Cardiac fibroblast (primary cell): ENCODE measurements around the gene ABCA13.

Source experiments
- DNase-seq, 2 donors: peaks; one replicate each; pipeline versions ENCODE4 v3.0.0 to v3.0.0-alpha.2; 2010; ENCODE audit warnings: low read depth in 2 of 2
- H3K4me3 ChIP-seq, 2 donors: replicated peaks in 1 of 2; 1 replicate in 1 of 2; 2 replicates in 1 of 2; pipeline ENCODE4 v1.5.1; 2011; ENCODE audit warnings: low read depth in 2 of 2, low read length in 2 of 2, mild to moderate bottlenecking in 2 of 2, moderate library complexity in 1 of 2
- TF ChIP-seq, protein P1 (sequence below): IDR thresholded peaks from one replicate; pipeline ENCODE4 v1.5.1; 2011; ENCODE audit warnings: low read depth, mild to moderate bottlenecking, low read length, inconsistent platforms

ABCA13 gene

DNA sequence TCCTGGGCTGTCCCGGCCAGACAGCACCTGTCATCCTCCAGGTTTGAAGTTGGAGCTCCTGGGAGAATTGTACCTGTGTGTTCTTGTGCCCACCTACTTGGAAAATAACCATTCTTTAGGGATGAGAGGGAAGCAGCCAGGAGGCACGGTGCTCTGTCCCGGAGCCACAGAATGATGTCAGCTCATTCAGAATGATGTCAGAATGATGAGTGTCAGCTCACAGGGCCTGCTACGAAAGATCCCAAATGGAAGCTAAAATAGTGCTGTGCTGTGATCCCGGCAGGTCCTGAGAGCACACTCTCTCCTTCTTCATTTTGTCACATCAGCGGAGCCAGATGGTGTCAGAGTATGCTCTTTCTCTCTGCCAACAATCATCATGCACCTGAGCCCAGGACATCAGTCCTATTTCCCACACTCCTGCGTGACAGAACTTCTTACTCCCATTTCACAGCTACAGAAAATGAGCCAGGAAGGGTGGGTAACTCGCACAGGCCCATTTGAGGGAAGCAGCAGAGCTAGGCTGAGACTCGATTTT lies 8.3 kb downstream of the ABCA13 start:
- TF ChIP-seq, protein P1, sequence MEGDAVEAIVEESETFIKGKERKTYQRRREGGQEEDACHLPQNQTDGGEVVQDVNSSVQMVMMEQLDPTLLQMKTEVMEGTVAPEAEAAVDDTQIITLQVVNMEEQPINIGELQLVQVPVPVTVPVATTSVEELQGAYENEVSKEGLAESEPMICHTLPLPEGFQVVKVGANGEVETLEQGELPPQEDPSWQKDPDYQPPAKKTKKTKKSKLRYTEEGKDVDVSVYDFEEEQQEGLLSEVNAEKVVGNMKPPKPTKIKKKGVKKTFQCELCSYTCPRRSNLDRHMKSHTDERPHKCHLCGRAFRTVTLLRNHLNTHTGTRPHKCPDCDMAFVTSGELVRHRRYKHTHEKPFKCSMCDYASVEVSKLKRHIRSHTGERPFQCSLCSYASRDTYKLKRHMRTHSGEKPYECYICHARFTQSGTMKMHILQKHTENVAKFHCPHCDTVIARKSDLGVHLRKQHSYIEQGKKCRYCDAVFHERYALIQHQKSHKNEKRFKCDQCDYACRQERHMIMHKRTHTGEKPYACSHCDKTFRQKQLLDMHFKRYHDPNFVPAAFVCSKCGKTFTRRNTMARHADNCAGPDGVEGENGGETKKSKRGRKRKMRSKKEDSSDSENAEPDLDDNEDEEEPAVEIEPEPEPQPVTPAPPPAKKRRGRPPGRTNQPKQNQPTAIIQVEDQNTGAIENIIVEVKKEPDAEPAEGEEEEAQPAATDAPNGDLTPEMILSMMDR, result no peak
- H3K4me3 ChIP-seq, result no peak overlapping the region
- no peak for DNase-seq

DNA sequence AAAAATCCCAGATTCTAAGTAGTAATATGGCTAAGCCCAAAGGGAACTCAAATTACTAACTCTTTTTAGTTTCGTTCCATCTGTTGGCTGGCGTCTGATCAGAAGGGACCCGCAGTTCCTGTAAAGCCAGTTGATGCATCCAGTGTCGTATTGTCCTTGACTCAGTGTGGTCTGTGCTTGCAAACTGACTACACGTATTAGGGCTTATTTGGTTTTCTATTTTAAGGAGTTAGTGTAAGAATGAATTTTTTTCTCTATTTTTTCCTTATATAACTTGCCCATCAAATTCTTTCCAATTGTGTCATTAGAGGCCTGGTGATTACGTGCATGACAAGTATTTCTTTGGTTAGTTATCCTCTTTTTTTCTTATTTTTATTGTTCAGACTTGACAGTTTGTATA lies 9.7 kb downstream of the ABCA13 start:
- TF ChIP-seq, protein P1, result no peak
- DNase-seq, result peak in 1 of 2 donors; percentile 71
- H3K4me3 ChIP-seq, result no peak overlapping the region

DNA sequence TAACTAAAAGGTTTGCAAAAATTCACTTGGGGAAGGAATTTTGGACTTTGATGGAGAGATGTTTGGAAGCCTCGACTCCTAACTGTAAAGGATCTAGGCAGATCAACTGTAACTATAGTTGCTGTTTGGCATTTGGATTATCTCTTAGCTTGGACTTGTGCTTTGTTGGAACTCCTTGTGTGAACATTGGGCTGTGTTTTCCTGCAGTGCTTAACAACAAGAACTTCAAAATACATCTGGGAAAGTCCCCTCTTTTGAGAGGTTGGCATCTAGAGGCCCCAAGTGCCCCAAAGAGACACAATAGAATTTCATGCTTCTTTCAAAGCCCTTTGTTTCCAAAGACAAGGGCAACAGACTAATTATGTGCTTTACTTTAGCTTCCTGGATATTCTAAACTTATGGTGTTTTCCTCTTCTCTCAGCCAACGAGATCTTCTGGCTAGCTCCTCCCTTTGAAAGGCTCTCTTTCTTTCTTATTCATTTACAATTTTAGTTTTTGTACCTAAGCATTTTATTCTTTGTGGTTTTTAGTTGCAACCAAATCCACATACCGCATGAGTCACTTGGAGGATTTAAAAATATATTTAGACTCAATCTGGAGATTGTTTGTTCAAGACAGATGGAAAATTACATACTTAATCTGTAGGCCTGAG lies 11.6 kb downstream of the ABCA13 start:
- H3K4me3 ChIP-seq, result no peak overlapping the region
- TF ChIP-seq, protein P1, result no peak
- peak in 1 of 2 donors; percentile 73 for DNase-seq

DNA sequence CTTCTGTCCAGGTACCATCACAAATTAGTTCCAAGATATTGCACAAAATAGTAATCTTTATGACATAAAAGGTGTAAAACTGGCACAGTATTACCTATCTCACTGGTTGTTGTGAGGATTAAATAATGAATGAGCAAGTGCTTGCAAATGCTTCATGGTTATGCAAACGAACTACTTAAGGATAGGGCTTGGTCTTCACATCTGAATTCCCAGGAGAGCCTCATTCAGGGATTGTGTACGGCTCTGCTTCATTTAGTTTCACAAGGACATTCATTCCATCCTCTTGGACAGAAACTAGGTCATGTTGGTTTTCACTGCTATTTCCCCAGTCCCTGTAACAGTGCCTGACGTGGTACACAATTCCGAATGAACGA lies 12.1 kb downstream of the ABCA13 start:
- no peak overlapping the region for H3K4me3 ChIP-seq
- TF ChIP-seq, protein P1, result no peak
- DNase-seq, result peak in 1 of 2 donors; percentile 54

DNA sequence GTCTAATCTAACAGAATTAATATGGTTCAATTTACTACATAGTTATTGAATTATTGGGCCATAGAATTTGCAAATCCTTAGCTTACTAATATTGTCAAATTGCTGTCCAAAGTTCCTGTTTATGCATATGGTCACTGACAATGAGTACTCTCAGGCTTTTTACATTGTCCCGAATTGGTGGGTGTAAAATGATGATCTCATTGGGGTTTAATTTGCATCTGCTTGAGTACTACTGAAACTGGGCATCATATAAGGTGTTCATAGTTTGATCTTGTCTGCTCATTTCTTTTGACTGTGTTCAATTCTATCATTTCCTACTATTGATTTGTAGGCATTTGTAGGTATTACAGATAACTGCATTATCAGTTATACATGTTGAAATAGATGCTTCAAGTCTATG lies 12.7 kb downstream of the ABCA13 start:
- no peak overlapping the region for H3K4me3 ChIP-seq
- no peak for DNase-seq
- TF ChIP-seq, protein P1, result no peak

DNA sequence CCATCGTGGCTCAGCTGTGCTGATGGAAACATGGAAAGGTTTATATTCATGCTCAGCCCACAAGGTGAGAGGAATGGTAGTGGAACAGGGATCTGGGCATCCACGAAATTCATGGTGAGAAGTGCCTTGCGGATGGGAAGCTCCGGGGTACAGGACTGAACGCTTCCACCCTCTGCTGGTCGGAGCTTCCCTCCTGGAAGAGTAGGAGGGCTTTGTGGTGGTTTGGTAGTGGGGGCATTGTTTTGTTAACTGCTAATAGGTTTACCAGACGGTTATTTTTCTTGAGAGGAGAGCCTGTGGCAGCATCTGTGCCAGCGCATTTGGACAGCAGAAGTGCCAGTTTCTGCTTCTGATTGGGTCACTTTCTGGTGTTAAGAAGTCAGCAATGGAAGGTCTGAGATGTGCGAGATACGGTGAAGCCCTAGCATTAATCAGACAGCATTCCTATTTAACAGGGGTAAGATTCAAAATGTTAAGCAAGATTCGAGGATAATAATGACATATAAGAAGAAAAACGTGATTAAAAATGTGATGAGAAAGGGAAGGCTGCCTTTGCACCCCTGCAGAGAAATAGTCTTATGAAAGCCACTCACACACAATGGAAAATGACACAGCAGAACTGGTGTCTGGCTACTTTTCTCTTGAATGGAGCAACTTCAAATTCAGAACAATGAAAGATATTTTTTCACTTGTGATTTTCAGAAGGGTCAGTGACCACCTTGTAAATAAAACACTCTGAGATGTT lies 17.7 kb downstream of the ABCA13 start:
- H3K4me3 ChIP-seq, result no peak overlapping the region
- DNase-seq, result no peak
- TF ChIP-seq, protein P1, result no peak
